CD14-positive monocyte (primary cell): ENCODE measurements around the gene SLC35B1. TPM values are rescaled to one million over a fixed set of nuclear protein-coding genes. Genes with fewer than 3 reads are reported as not detected.
A peak's percentile ranks its signal among the peaks of the same experiment; 100 is the strongest.

Experiments used
- DNase-seq, 3 donors: peaks; one replicate each; pipeline ENCODE4 v3.0.0-alpha.2; 2011 to 2022
- H2AFZ ChIP-seq: 2 replicates; pipeline ENCODE4 v1.6.0; 2012; ENCODE audit warnings: mild to moderate bottlenecking, low read depth, low read length, inconsistent platforms; ENCODE audit not compliant: insufficient read depth, poor library complexity, severe bottlenecking
- H3K27ac ChIP-seq, 2 donors: 1 replicate in 1 of 2; 2 replicates in 1 of 2; pipeline ENCODE4 v1.5.1; 2012 to 2013; ENCODE audit warnings: low read length in 2 of 2, control low read depth in 1 of 2, inconsistent platforms in 1 of 2, low read depth in 1 of 2, mild to moderate bottlenecking in 1 of 2
- H3K27me3 ChIP-seq, 2 donors: one replicate each; pipeline versions ENCODE4 v1.6.0 to v1.6.1; 2011 to 2013; ENCODE audit warnings: low read length in 2 of 2; ENCODE audit not compliant: control insufficient read depth in 2 of 2, insufficient read depth in 2 of 2
- H3K36me3 ChIP-seq, 2 donors: replicated peaks in 1 of 2; 1 replicate in 1 of 2; 2 replicates in 1 of 2; pipeline versions ENCODE4 v1.5.1 to v1.6.1; 2012 to 2013; ENCODE audit warnings: low read length in 2 of 2, control low read depth in 1 of 2, inconsistent platforms in 1 of 2, mild to moderate bottlenecking in 1 of 2; ENCODE audit not compliant: insufficient read depth in 2 of 2, control insufficient read depth in 1 of 2
- H3K4me1 ChIP-seq, 2 donors: 1 replicate in 1 of 2; 2 replicates in 1 of 2; pipeline versions ENCODE4 v1.5.1 to v1.6.1; 2012 to 2013; ENCODE audit warnings: low read length in 2 of 2, control low read depth in 1 of 2, inconsistent platforms in 1 of 2, mild to moderate bottlenecking in 1 of 2, moderate library complexity in 1 of 2; ENCODE audit not compliant: insufficient read depth in 2 of 2, control insufficient read depth in 1 of 2
- H3K4me2 ChIP-seq: replicated peaks from 2 replicates; pipeline ENCODE3; 2012; ENCODE audit warnings: low read length, moderate library complexity, mild to moderate bottlenecking; ENCODE audit not compliant: poor library complexity, severe bottlenecking; ENCODE audit errors: extremely low read depth
- H3K4me3 ChIP-seq, 3 experiments: fragments of 200-600 bp in 1 of 3; sonication (generic) in 1 of 3; replicated peaks in 1 of 3; 1 replicate in 2 of 3; 2 replicates in 1 of 3; pipeline ENCODE4 v1.5.1; 2011 to 2013; ENCODE audit warnings: low read length in 3 of 3, mild to moderate bottlenecking in 3 of 3, control low read depth in 2 of 3, low read depth in 2 of 3, inconsistent platforms in 1 of 3, moderate library complexity in 1 of 3
- H3K79me2 ChIP-seq: 2 replicates; pipeline ENCODE4 v1.6.0; 2012; ENCODE audit warnings: mild to moderate bottlenecking, control low read depth, inconsistent platforms, low read length, moderate library complexity; ENCODE audit not compliant: insufficient read depth
- H3K9ac ChIP-seq: 2 replicates; pipeline ENCODE4 v1.6.0; 2017; ENCODE audit warnings: low read length, mild to moderate bottlenecking; ENCODE audit not compliant: insufficient read depth, poor library complexity, severe bottlenecking
- H3K9me3 ChIP-seq, 2 donors: replicated peaks in 1 of 2; 1 replicate in 1 of 2; 2 replicates in 1 of 2; pipeline versions ENCODE4 v1.5.1 to v1.6.1; 2012 to 2013; ENCODE audit warnings: low read length in 2 of 2, control low read depth in 1 of 2; ENCODE audit not compliant: control insufficient read depth in 1 of 2, insufficient read depth in 1 of 2
- H4K20me1 ChIP-seq: 2 replicates; pipeline ENCODE4 v1.6.0; 2012; ENCODE audit warnings: mild to moderate bottlenecking, low read length, control low read depth, moderate library complexity; ENCODE audit not compliant: insufficient read depth
- H3K27ac Mint-ChIP-seq, 7 donors: one replicate each; pipeline ENCODE4 v1.8.0; 2020; ENCODE audit warnings: mild to moderate bottlenecking in 7 of 7, mixed read lengths in 7 of 7, moderate library complexity in 6 of 7, inconsistent platforms in 2 of 7
- H3K27me3 Mint-ChIP-seq, 3 donors: one replicate each; pipeline ENCODE4 v1.8.0; 2021 to 2022; ENCODE audit warnings: low read depth in 3 of 3, mild to moderate bottlenecking in 3 of 3, mixed read lengths in 3 of 3, moderate library complexity in 3 of 3, inconsistent platforms in 1 of 3
- H3K36me3 Mint-ChIP-seq, 2 donors: one replicate each; pipeline ENCODE4 v1.8.0; 2020; ENCODE audit warnings: mixed read lengths in 2 of 2, inconsistent platforms in 1 of 2, mild to moderate bottlenecking in 1 of 2
- H3K4me1 Mint-ChIP-seq: one replicate; pipeline ENCODE4 v1.8.0; 2020; ENCODE audit warnings: mild to moderate bottlenecking, mixed read lengths
- H3K4me3 Mint-ChIP-seq, 2 donors: one replicate each; pipeline ENCODE4 v1.8.0; 2020; ENCODE audit warnings: mild to moderate bottlenecking in 2 of 2, mixed read lengths in 2 of 2, moderate library complexity in 1 of 2
- H3K9me3 Mint-ChIP-seq, 7 donors: one replicate each; pipeline ENCODE4 v1.8.0; 2020 to 2022; ENCODE audit warnings: mixed read lengths in 7 of 7, mild to moderate bottlenecking in 6 of 7, moderate library complexity in 6 of 7, inconsistent platforms in 2 of 7
- WGBS: methylation state at CpG from one replicate; pipeline ENCODE4 v1.1.5; 2013; ENCODE audit warnings: missing lambda C conversion rate; ENCODE audit not compliant: insufficient coverage; 5-methylcytosine and 5-hydroxymethylcytosine counted together
- intact Hi-C, 2 donors: fragments of 100-400 bp; cut with micrococcal nuclease; formaldehyde crosslinking; loops; one replicate each; pipeline versions ENCODE4 v1.15.0 to v1.15.1; 2023
- polyA plus RNA-seq, 3 donors: library from polyadenylated mRNA; depleted of rRNA in 1 of 3; unstranded in 2 of 3; stranded (reverse) in 1 of 3; fragments of 300-500 nt in 2 of 3; fragments of >200 nt in 1 of 3; fragmentation: Illumina TruSeq in 2 of 3; gene quantifications; 1 replicate in 2 of 3; 2 replicates in 1 of 3; pipeline ENCODE4 v1.2.3, GENCODE V29; 2012 to 2021
- TF ChIP-seq, protein P1 (sequence below): fragments of 200-600 bp; IDR thresholded peaks from one replicate; pipeline ENCODE4 v1.8.0; 2022; ENCODE audit warnings: antibody characterized with exemption, mild to moderate bottlenecking

The SLC35B1 gene
- polyA plus RNA-seq, 3 donors = 56.0 to 61.0 (median 58.8) TPM

DNA sequence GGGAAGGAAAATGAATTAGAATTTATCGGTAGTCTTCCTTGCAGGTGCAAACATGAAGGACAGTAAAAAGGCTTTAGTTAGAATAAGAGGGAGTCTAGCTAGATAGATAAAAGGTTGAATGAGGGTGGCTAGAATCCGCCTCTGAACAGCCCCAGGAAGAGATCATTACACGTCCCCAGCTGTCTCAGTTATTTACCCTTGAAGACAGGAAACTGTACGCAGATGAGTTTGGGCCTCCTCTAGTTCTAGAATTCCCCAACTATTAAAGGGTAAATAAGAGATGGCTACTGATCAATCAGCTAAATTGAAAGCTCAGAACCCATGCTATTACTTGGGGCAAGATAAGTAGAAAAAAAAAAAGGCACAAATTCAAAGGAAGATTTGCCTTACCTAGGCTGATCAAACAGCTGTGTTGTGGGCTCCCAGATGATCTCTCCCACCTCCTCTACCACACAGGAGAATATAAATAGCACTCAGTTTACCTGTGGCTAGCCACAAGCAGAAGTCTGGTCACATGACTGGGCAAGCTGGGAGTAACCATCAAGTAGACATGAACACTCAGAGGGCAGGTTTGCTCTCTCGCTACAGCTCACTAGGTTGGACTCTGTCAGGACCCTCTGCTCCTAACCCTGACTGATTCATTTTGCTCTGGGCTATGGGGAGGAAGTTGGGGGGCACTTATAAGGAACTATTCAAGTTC lies 39.2 kb upstream of the SLC35B1 start:
- peak overlapping the region; percentile 44 to 89 (median 73) for H3K27ac Mint-ChIP-seq
- Histone ChIP-seq H3K79me2 (peaks cover 95% of the 10 kb centered on the region), H3K9me3 (no peaks in the 10 kb centered on the region), H4K20me1 (peaks cover 5% of the 10 kb centered on the region), H3K27ac (peak overlapping the region in 1 of 2 donors; percentile 61), H3K9ac (no peak overlapping the region), H3K4me2 (no peak overlapping the region), H2AFZ (no peak overlapping the region), H3K4me1 (peaks cover 59 to 68% of the 10 kb centered on the region in 2 donors), H3K36me3 (peaks cover 2 to 13% of the 10 kb centered on the region in 2 donors), H3K4me3 (no peak overlapping the region), H3K27me3 (no peaks in the 10 kb centered on the region)
- WGBS = 71% methylated on average over 1 of the region's 5 CpGs
- peaks cover 64% of the 10 kb centered on the region for H3K4me1 Mint-ChIP-seq
- intact Hi-C loops = no loop called here
- peak in 1 of 3 donors; percentile 16 for DNase-seq
- peak overlapping the region in 1 of 2 donors; percentile 18 for H3K4me3 Mint-ChIP-seq
- peaks cover 0 to 2% (median 0%) of the 10 kb centered on the region in 3 donors for H3K27me3 Mint-ChIP-seq
- TF ChIP-seq, protein P1, sequence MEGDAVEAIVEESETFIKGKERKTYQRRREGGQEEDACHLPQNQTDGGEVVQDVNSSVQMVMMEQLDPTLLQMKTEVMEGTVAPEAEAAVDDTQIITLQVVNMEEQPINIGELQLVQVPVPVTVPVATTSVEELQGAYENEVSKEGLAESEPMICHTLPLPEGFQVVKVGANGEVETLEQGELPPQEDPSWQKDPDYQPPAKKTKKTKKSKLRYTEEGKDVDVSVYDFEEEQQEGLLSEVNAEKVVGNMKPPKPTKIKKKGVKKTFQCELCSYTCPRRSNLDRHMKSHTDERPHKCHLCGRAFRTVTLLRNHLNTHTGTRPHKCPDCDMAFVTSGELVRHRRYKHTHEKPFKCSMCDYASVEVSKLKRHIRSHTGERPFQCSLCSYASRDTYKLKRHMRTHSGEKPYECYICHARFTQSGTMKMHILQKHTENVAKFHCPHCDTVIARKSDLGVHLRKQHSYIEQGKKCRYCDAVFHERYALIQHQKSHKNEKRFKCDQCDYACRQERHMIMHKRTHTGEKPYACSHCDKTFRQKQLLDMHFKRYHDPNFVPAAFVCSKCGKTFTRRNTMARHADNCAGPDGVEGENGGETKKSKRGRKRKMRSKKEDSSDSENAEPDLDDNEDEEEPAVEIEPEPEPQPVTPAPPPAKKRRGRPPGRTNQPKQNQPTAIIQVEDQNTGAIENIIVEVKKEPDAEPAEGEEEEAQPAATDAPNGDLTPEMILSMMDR = no peak
- H3K9me3 Mint-ChIP-seq = peaks cover 0 to 2% (median 0%) of the 10 kb centered on the region in 7 donors
- H3K36me3 Mint-ChIP-seq = peaks cover 12 to 19% of the 10 kb centered on the region in 2 donors

DNA sequence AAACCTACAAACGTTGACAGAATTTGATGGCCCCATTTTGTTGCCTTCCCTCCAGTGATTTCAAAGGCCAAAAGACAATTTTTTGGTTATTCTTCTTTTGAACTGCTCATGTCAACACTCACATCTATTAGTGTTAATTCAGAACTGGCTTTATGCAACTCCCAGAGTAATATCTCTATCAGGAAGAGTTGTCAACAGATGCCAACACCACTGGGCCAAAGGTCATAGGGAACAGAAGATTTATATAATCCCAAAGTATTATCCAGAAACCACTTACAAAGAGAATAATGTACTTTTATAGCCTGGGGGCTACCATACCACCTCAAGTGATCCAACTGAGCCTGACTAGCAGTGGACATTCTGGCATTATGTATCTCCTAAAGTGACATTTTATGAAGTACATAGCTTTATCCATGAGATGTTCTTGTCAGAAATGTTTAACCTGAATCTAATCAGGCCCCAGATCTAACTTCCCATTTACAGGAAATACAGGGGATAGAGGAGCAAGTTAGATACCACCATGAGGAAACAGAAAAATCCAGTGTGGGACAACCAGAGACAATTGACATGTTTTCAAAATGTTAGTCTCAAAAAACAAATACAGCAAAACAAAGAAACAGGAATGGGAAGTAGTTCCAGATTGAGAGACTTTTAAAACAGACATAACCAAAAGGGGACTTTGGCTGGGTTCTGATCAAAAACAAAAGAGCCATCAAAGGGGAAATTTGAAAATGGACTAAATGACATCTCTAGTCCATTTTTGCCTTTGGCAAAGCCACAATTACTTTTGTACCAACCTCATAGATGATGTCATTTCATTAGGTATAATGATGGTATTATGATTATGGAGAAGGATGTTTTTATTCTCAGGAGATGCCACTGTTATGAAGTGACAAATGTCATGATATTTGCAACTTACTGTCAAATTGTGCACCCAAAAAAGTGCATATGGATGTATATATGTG lies 37.7 kb upstream of the SLC35B1 start:
- H3K27ac ChIP-seq = peak overlapping the region in 1 of 2 donors; percentile 61
- intact Hi-C loops = no loop called here
- no peak overlapping the region for H2AFZ ChIP-seq
- H3K27me3 Mint-ChIP-seq = peaks cover 0 to 2% (median 0%) of the 10 kb centered on the region in 3 donors
- DNase-seq = no peak
- TF ChIP-seq, protein P1 = no peak
- no peak overlapping the region for H3K4me3 ChIP-seq
- H4K20me1 ChIP-seq = peaks cover 5% of the 10 kb centered on the region
- H3K36me3 Mint-ChIP-seq = peaks cover 12 to 19% of the 10 kb centered on the region in 2 donors
- H3K27me3 ChIP-seq = no peaks in the 10 kb centered on the region
- H3K4me1 Mint-ChIP-seq = peaks cover 79% of the 10 kb centered on the region
- H3K4me2 ChIP-seq = no peak overlapping the region
- peak overlapping the region in 6 of 7 donors; percentile 54 to 89 (median 79) for H3K27ac Mint-ChIP-seq
- H3K36me3 ChIP-seq = peaks cover 2 to 13% of the 10 kb centered on the region in 2 donors
- no peak overlapping the region for H3K9ac ChIP-seq
- WGBS = no CpG with 5 or more reads among the region's 1 CpG
- H3K9me3 Mint-ChIP-seq = peaks cover 0 to 2% (median 0%) of the 10 kb centered on the region in 7 donors
- no peaks in the 10 kb centered on the region for H3K9me3 ChIP-seq
- H3K4me3 Mint-ChIP-seq = no peak overlapping the region
- H3K79me2 ChIP-seq = peaks cover 87% of the 10 kb centered on the region
- H3K4me1 ChIP-seq = peaks cover 74 to 83% of the 10 kb centered on the region in 2 donors
